Testis (tissue), 3 donors: ENCODE data around the gene ADAMTS4. TPM values are rescaled to one million over a fixed set of nuclear protein-coding genes. Genes with fewer than 3 reads are reported as not detected.

Experiments used
- DNase-seq: peaks from one replicate; pipeline ENCODE4 v3.0.0-alpha.2; 2019
- H3K27ac ChIP-seq, 2 donors: fragments of 200-600 bp; sonication (generic); one replicate each; pipeline ENCODE4 v1.5.1; 2019
- H3K27me3 ChIP-seq: fragments of 200-600 bp; sonication (generic); one replicate; pipeline ENCODE4 v1.5.1; 2019
- H3K36me3 ChIP-seq: fragments of 200-600 bp; sonication (generic); one replicate; pipeline ENCODE4 v1.5.1; 2017; ENCODE audit warnings: low read depth; ENCODE audit errors: missing control alignments
- H3K4me1 ChIP-seq: fragments of 200-600 bp; sonication (generic); one replicate; pipeline ENCODE4 v1.5.1; 2019
- H3K4me3 ChIP-seq, 2 donors: fragments of 200-600 bp; sonication (generic); one replicate each; pipeline ENCODE4 v1.5.1; 2017 to 2019
- H3K9me3 ChIP-seq: fragments of 200-600 bp; sonication (generic); one replicate; pipeline ENCODE4 v1.5.1; 2017
- CTCF ChIP-seq, 3 experiments: fragments of 450-650 bp in 2 of 3; fragments of 200-600 bp in 1 of 3; sonication (generic) in 1 of 3; IDR thresholded peaks; one replicate each; pipeline ENCODE4 v1.5.1; 2016 to 2019; ENCODE audit warnings: antibody characterized with exemption in 3 of 3, mild to moderate bottlenecking in 2 of 3, moderate library complexity in 1 of 3
- POLR2A ChIP-seq: fragments of 450-650 bp; IDR thresholded peaks from one replicate; pipeline ENCODE4 v1.6.1; 2017; ENCODE audit warnings: antibody characterized with exemption, mild to moderate bottlenecking, moderate library complexity
- WGBS, 2 donors: methylation state at CpG; one replicate each; pipeline ENCODE4 v1.1.5; 2018; 5-methylcytosine and 5-hydroxymethylcytosine counted together
- intact Hi-C: fragments of 100-400 bp; cut with DNase I; formaldehyde crosslinking; loops from one replicate; pipeline ENCODE4 v1.15.1; 2023; ENCODE audit warnings: low total_unique reads
- polyA plus RNA-seq: library from polyadenylated mRNA; stranded (reverse); fragments of 350-450 nt; fragmentation: Illumina TruSeq; extraction: RNeasy Lipid Tissue Mini Kit (QIAGEN cat#74804); gene quantifications from one replicate; pipeline ENCODE4 v1.2.3, GENCODE V29; 2014; ENCODE audit warnings: low read depth, low replicate concordance; ENCODE audit not compliant: insufficient read depth
- total RNA-seq, 2 donors: library from RNA; depleted of rRNA; stranded (reverse); fragments of >200 nt; gene quantifications; one replicate each; pipeline ENCODE4 v1.2.3, GENCODE V29; 2016

Gene ADAMTS4
- total and polyA plus RNA-seq, 3 donors from 2014 or later, result 2.4 to 3.2 (median 2.7) TPM

- WGBS, 2 donors, result 65 to 69% methylated on average over 4 of the region's 4 CpGs
- Histone ChIP-seq H3K27me3 (no peaks in the 10 kb centered on the region), H3K36me3 (no peaks in the 10 kb centered on the region), H3K4me3 (no peak within 1 kb of the TSS), H3K4me1 (no peaks in the 10 kb centered on the region), H3K27ac (no peak within 1 kb of the TSS), H3K9me3 (no peaks in the 10 kb centered on the region)
- no peak for DNase-seq
- intact Hi-C loops, result no loop called here
- no peak for TF ChIP-seq POLR2A
- no peak for TF ChIP-seq CTCF (IDR thresholded peaks at IDR 0.05)
Observed at GRCh38 chr1:161238039-161238473, 39.2 kb upstream of the ADAMTS4 start, which contains the start of gene NR1I3. Gene NR1I3 (minus strand): TSS chr1:161238203. CDS start chr1:161236565, 1,638 bp downstream.

- TF ChIP-seq POLR2A (no peak), CTCF (IDR thresholded peaks at IDR 0.05) (no peak)
- no peak for DNase-seq
- H3K27me3 ChIP-seq, result no peaks in the 10 kb centered on the region
- H3K27ac ChIP-seq, result no peak overlapping the region
- 71 to 90% methylated on average over 5 of the region's 5 CpGs for WGBS, 2 donors
- no peaks in the 10 kb centered on the region for H3K9me3 ChIP-seq
- intact Hi-C loops, result no loop called here
- H3K4me3 ChIP-seq, result no peak overlapping the region
- H3K4me1 ChIP-seq, result no peaks in the 10 kb centered on the region
- H3K36me3 ChIP-seq, result no peaks in the 10 kb centered on the region
Observed at GRCh38 chr1:161235957-161236775, 37.3 kb upstream of the ADAMTS4 start.

- Histone ChIP-seq H3K4me3 (no peak overlapping the region), H3K27ac (no peak overlapping the region), H3K36me3 (no peaks in the 10 kb centered on the region), H3K9me3 (no peaks in the 10 kb centered on the region), H3K4me1 (no peaks in the 10 kb centered on the region), H3K27me3 (no peaks in the 10 kb centered on the region)
- no peak for DNase-seq
- TF ChIP-seq POLR2A (no peak), CTCF (IDR thresholded peaks at IDR 0.05) (no peak)
- intact Hi-C loops, result no loop called here
- WGBS, 2 donors, result 83 to 93% methylated on average over 2 to 9 of the region's 9 CpGs
Observed at GRCh38 chr1:161233102-161233501, 34.2 kb upstream of the ADAMTS4 start.

- TF ChIP-seq POLR2A (no peak), CTCF (IDR thresholded peaks at IDR 0.05) (no peak)
- DNase-seq, result no peak
- no peaks in the 10 kb centered on the region for H3K9me3 ChIP-seq
- no peaks in the 10 kb centered on the region for H3K36me3 ChIP-seq
- H3K4me1 ChIP-seq, result peaks cover 15% of the 10 kb centered on the region
- WGBS, 2 donors, result 91 to 92% methylated on average over 6 to 7 of the region's 7 CpGs
- intact Hi-C loops, result no loop called here
- no peak overlapping the region for H3K27ac ChIP-seq
- no peak overlapping the region for H3K4me3 ChIP-seq
- no peaks in the 10 kb centered on the region for H3K27me3 ChIP-seq
Observed at GRCh38 chr1:161230762-161231161, 31.9 kb upstream of the ADAMTS4 start.

GRCh38 chr1:161229896-161230295 lies 31.0 kb upstream of the ADAMTS4 start:
- DNase-seq, result no peak
- TF ChIP-seq POLR2A, result no peak
- no peak for TF ChIP-seq CTCF (IDR thresholded peaks at IDR 0.05)
- Histone ChIP-seq H3K36me3 (no peaks in the 10 kb centered on the region), H3K27me3 (no peaks in the 10 kb centered on the region), H3K4me3 (no peak overlapping the region), H3K27ac (no peak overlapping the region), H3K4me1 (peaks cover 15% of the 10 kb centered on the region), H3K9me3 (no peaks in the 10 kb centered on the region)
- 52 to 68% methylated on average over 3 of the region's 3 CpGs for WGBS, 2 donors
- intact Hi-C loops, result no loop called here
